ENCODE measurements around the gene EXOC6B. TPM values are rescaled to one million over a fixed set of nuclear protein-coding genes. Genes with fewer than 3 reads are reported as not detected.

Gene EXOC6B
- total RNA-seq, 1 donor from 2014 or later: 104 TPM

GRCh38 chr2:72475246-72475645, 350.6 kb downstream of the EXOC6B start:
- Mint-ChIP-seq H3K4me1 (peaks cover 4% of the 10 kb centered on the region), H3K27me3 (ENCODE audit: low read depth) (no peaks in the 10 kb centered on the region), H3K4me3 (no peak overlapping the region), H3K36me3 (peaks cover 84% of the 10 kb centered on the region), H3K9me3 (peaks cover 68% of the 10 kb centered on the region), H3K27ac (no peak overlapping the region)
- no peak for DNase-seq (ENCODE audit: low spot score in 2 of 2, unreplicated experiment in 2 of 2)
- no peak for TF ChIP-seq CTCF (IDR thresholded peaks at IDR 0.05; ENCODE audit: unreplicated experiment)

GRCh38 chr2:72457801-72458516, 367.9 kb downstream of the EXOC6B start:
- Mint-ChIP-seq H3K9me3 (no peaks in the 10 kb centered on the region), H3K4me1 (peaks cover 42% of the 10 kb centered on the region), H3K36me3 (peaks cover 15% of the 10 kb centered on the region), H3K27me3 (ENCODE audit: low read depth) (no peaks in the 10 kb centered on the region), H3K4me3 (no peak overlapping the region), H3K27ac (peak overlapping the region; percentile 89)
- no peak for DNase-seq (ENCODE audit: low spot score in 2 of 2, unreplicated experiment in 2 of 2)
- no peak for TF ChIP-seq CTCF (IDR thresholded peaks at IDR 0.05; ENCODE audit: unreplicated experiment)

GRCh38 chr2:72454189-72454588, 371.6 kb downstream of the EXOC6B start:
- Mint-ChIP-seq H3K4me1 (peaks cover 71% of the 10 kb centered on the region), H3K36me3 (peaks cover 4% of the 10 kb centered on the region), H3K9me3 (no peaks in the 10 kb centered on the region), H3K27me3 (ENCODE audit: low read depth) (no peaks in the 10 kb centered on the region), H3K4me3 (no peak overlapping the region), H3K27ac (no peak overlapping the region)
- TF ChIP-seq CTCF (IDR thresholded peaks at IDR 0.05; ENCODE audit: unreplicated experiment): no peak
- DNase-seq (ENCODE audit: low spot score in 2 of 2, unreplicated experiment in 2 of 2): no peak

GRCh38 chr2:72442270-72442669, 383.6 kb downstream of the EXOC6B start:
- TF ChIP-seq CTCF (IDR thresholded peaks at IDR 0.05; ENCODE audit: unreplicated experiment): no peak
- Mint-ChIP-seq H3K4me3 (no peak overlapping the region), H3K36me3 (peaks cover 68% of the 10 kb centered on the region), H3K4me1 (peaks cover 4% of the 10 kb centered on the region), H3K9me3 (peaks cover 51% of the 10 kb centered on the region), H3K27ac (no peak overlapping the region), H3K27me3 (ENCODE audit: low read depth) (no peaks in the 10 kb centered on the region)
- DNase-seq (ENCODE audit: low spot score in 2 of 2, unreplicated experiment in 2 of 2): no peak

GRCh38 chr2:72439892-72440291, 385.9 kb downstream of the EXOC6B start:
- no peak overlapping the region for H3K27ac Mint-ChIP-seq
- H3K9me3 Mint-ChIP-seq: peaks cover 55% of the 10 kb centered on the region
- H3K4me3 Mint-ChIP-seq: no peak overlapping the region
- peaks cover 71% of the 10 kb centered on the region for H3K36me3 Mint-ChIP-seq
- no peak for DNase-seq (ENCODE audit: low spot score in 2 of 2, unreplicated experiment in 2 of 2)
- no peaks in the 10 kb centered on the region for H3K27me3 Mint-ChIP-seq (ENCODE audit: low read depth)
- no peak for TF ChIP-seq CTCF (IDR thresholded peaks at IDR 0.05; ENCODE audit: unreplicated experiment)
- peaks cover 4% of the 10 kb centered on the region for H3K4me1 Mint-ChIP-seq
